Effector CD4-positive, alpha-beta T cell (primary cell): ENCODE measurements around the gene SCO2.

Experiments used
- DNase-seq: peaks from one replicate; pipeline ENCODE4 v3.0.0-alpha.2; 2020

The SCO2 gene

GRCh38 chr22:50474710-50475651 lies 50.4 kb downstream of the SCO2 start, which contains the start of gene SBF1:
Gene SBF1 (minus strand): TSS chr22:50475035. CDS start chr22:50474840, 195 bp downstream.
- peak; percentile 83 for DNase-seq

- no peak for DNase-seq
Measured at GRCh38 chr22:50473855-50474671, 51.3 kb downstream of the SCO2 start.
